HFFc6 (cell line): ENCODE data around the gene NME5. TPM values are rescaled to one million over a fixed set of nuclear protein-coding genes. Genes with fewer than 3 reads are reported as not detected.

Source experiments
- DNase-seq: peaks from one replicate; pipeline ENCODE4 v3.0.0-alpha.2; 2018
- H3K27ac Mint-ChIP-seq: 2 replicates; pipeline ENCODE4 v1.8.0; 2020; ENCODE audit warnings: mild to moderate bottlenecking, mixed read lengths
- H3K27me3 Mint-ChIP-seq: 2 replicates; pipeline ENCODE4 v1.8.0; 2021; ENCODE audit warnings: mild to moderate bottlenecking, moderate library complexity, mixed read lengths; ENCODE audit not compliant: insufficient read depth
- H3K36me3 Mint-ChIP-seq: 2 replicates; pipeline ENCODE4 v1.8.0; 2021; ENCODE audit warnings: low read depth, mixed read lengths
- H3K4me1 Mint-ChIP-seq: 2 replicates; pipeline ENCODE4 v1.8.0; 2020; ENCODE audit warnings: low read depth, mixed read lengths
- H3K4me3 Mint-ChIP-seq: 2 replicates; pipeline ENCODE4 v1.8.0; 2020; ENCODE audit warnings: mild to moderate bottlenecking, moderate library complexity, mixed read lengths
- H3K9me3 Mint-ChIP-seq: 2 replicates; pipeline ENCODE4 v1.8.0; 2020; ENCODE audit warnings: mild to moderate bottlenecking, mixed read lengths
- CTCF ChIP-seq: fragments of 200-600 bp; sonication (generic); IDR thresholded peaks from 2 replicates; pipeline ENCODE4 v1.5.0; 2021; ENCODE audit warnings: antibody characterized with exemption, mild to moderate bottlenecking
- total RNA-seq, 6 experiments: library from RNA; stranded (reverse); fragmentation: NEBNext Ultra II Directional; extraction: Animal tissue kit (Norgen Biotek cat#: 25700); gene quantifications; 2 replicates in 1 of 6; 3 replicates in 5 of 6; pipeline ENCODE4 v1.2.3, GENCODE V29; 2021

Gene NME5
- total RNA-seq, 6 experiments from 2014 or later: 0.21 to 0.84 (median 0.42) TPM

- Mint-ChIP-seq H3K9me3 (no peaks in the 10 kb centered on the region), H3K4me3 (no peak overlapping the region), H3K36me3 (peaks cover 11% of the 10 kb centered on the region; the same call in 1 of the 2 replicates), H3K4me1 (peaks cover 25% of the 10 kb centered on the region), H3K27me3 (peaks cover 1% of the 10 kb centered on the region), H3K27ac (no peak overlapping the region)
- peak; percentile 72 for DNase-seq
- peak; percentile 77 for TF ChIP-seq CTCF
Measured at GRCh38 chr5:138180183-138180782, 41.1 kb upstream of the NME5 start.

- H3K4me1 Mint-ChIP-seq: peaks cover 25% of the 10 kb centered on the region
- H3K36me3 Mint-ChIP-seq: peaks cover 11% of the 10 kb centered on the region; the same call in 1 of the 2 replicates
- H3K27me3 Mint-ChIP-seq: peaks cover 1% of the 10 kb centered on the region
- no peak overlapping the region for H3K27ac Mint-ChIP-seq
- no peak overlapping the region for H3K4me3 Mint-ChIP-seq
- no peaks in the 10 kb centered on the region for H3K9me3 Mint-ChIP-seq
- no peak for DNase-seq
- TF ChIP-seq CTCF: no peak
Measured at GRCh38 chr5:138179277-138179857, 40.1 kb upstream of the NME5 start.

- peaks cover 25% of the 10 kb centered on the region for H3K4me1 Mint-ChIP-seq
- no peak within 1 kb of the TSS; the same call in 1 of the 2 replicates for H3K27ac Mint-ChIP-seq
- peaks cover 1% of the 10 kb centered on the region for H3K27me3 Mint-ChIP-seq
- H3K9me3 Mint-ChIP-seq: no peaks in the 10 kb centered on the region
- H3K36me3 Mint-ChIP-seq: peaks cover 13% of the 10 kb centered on the region; the same call in 1 of the 2 replicates
- peak; percentile 98 for DNase-seq
- TF ChIP-seq CTCF: no peak
- H3K4me3 Mint-ChIP-seq: no peak within 1 kb of the TSS
Measured at GRCh38 chr5:138178516-138179276, 39.5 kb upstream of the NME5 start, which contains the start of the genes BRD8 and KIF20A. Gene BRD8, minus strand, starts transcription at chr5:138178630. Its CDS starts 16 bp downstream, at chr5:138178614. Gene KIF20A, plus strand, starts transcription at chr5:138179112. Its CDS starts 569 bp downstream, at chr5:138179681.

- Mint-ChIP-seq H3K4me1 (peaks cover 25% of the 10 kb centered on the region), H3K9me3 (no peaks in the 10 kb centered on the region), H3K27ac (no peak overlapping the region), H3K36me3 (peaks cover 16% of the 10 kb centered on the region; the same call in 1 of the 2 replicates), H3K4me3 (no peak overlapping the region), H3K27me3 (peaks cover 1% of the 10 kb centered on the region)
- peak; percentile 9 for DNase-seq
- TF ChIP-seq CTCF: no peak
Measured at GRCh38 chr5:138177941-138178515, 38.8 kb upstream of the NME5 start.

DNA sequence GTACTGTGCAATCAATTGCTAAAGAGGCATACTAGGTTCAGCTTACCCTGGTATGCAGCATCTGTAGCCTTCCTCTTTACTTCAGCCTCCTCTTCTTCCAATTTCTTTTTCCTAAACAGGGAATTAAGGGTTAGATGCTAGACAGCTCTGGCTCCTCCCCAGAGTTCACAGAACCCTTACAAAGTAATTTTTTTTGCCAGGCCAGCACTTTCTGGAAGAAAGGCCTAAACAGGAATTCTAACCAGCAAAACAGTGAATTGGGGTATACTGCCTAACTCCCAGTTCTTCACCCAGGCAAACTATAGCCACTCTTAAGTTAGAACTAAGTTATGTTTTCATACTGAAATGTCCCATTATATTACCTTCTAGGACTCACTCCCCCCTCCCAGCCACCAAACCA lies 31.1 kb upstream of the NME5 start:
- H3K4me1 Mint-ChIP-seq: no peaks in the 10 kb centered on the region
- DNase-seq: no peak
- TF ChIP-seq CTCF: no peak
- no peaks in the 10 kb centered on the region for H3K9me3 Mint-ChIP-seq
- no peaks in the 10 kb centered on the region for H3K27me3 Mint-ChIP-seq
- H3K36me3 Mint-ChIP-seq: peaks cover 32% of the 10 kb centered on the region
- H3K27ac Mint-ChIP-seq: no peak overlapping the region
- no peak overlapping the region for H3K4me3 Mint-ChIP-seq
